ENCODE measurements around the gene CACNA2D2.

- no peak for TF ChIP-seq CTCF (IDR thresholded peaks at IDR 0.05)
- TF ChIP-seq POLR2A (IDR thresholded peaks at IDR 0.05) = no peak
Measured at GRCh38 chr3:50534681-50535330, 31.4 kb upstream of the CACNA2D2 start.

Measured in lower leg skin (tissue), 3 donors.